ENCODE measurements around the gene FILIP1L.

Gene FILIP1L

DNA sequence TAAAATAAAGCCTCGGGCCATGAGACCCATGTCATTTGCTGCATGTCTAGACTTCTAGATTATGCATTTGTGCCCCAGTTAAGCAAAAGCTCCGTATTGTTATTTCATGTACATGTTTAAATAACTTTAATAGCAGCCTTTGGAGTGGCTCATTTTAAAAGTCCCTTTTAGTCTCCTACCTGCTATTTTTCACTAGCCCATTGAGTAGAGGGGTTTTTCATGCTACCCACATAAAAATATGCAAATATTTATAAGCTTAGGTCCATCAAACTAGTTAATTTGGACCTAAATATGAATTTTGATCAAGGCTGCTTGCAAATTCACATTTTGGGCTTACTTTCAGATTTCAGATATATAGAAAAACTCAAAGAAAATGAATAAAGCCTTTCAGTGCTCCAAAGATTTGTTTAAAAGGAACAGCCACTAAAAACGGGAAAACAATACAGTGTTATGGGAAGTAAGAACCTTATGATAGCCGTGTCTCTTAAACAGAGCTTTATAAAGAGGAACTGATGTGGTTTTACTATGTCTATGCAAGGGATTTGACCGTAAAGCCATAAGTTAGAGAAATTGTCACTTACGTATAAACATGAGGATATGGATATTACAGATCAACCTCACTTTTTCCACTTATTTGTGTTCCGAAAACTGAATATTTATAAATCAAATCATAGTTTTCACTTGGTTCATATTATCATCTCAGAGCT is 30.0 kb downstream of the FILIP1L start:
- no peak overlapping the region for H2AFZ ChIP-seq (ENCODE audit: low read length)
- H3K79me2 ChIP-seq (ENCODE audit: low read length) = no peaks in the 10 kb centered on the region
- no peaks in the 10 kb centered on the region; the same call in 1 of the 2 replicates for H3F3A ChIP-seq (ENCODE audit: insufficient read depth, low read length)
- H3K9me3 ChIP-seq (replicated peaks; ENCODE audit: insufficient read depth, low read length) = no peaks in the 10 kb centered on the region
- no peak overlapping the region for H3K4me2 ChIP-seq (ENCODE audit: low read depth, low read length)
- TF ChIP-seq EZH2phosphoT487 (IDR thresholded peaks at IDR 0.05; ENCODE audit: low read length) (no peak), EZH2 (optimal IDR thresholded peaks at IDR 0.05; ENCODE audit: low read depth, low read length) (no peak)
- TF ChIP-seq, protein P1, sequence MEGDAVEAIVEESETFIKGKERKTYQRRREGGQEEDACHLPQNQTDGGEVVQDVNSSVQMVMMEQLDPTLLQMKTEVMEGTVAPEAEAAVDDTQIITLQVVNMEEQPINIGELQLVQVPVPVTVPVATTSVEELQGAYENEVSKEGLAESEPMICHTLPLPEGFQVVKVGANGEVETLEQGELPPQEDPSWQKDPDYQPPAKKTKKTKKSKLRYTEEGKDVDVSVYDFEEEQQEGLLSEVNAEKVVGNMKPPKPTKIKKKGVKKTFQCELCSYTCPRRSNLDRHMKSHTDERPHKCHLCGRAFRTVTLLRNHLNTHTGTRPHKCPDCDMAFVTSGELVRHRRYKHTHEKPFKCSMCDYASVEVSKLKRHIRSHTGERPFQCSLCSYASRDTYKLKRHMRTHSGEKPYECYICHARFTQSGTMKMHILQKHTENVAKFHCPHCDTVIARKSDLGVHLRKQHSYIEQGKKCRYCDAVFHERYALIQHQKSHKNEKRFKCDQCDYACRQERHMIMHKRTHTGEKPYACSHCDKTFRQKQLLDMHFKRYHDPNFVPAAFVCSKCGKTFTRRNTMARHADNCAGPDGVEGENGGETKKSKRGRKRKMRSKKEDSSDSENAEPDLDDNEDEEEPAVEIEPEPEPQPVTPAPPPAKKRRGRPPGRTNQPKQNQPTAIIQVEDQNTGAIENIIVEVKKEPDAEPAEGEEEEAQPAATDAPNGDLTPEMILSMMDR (IDR thresholded peaks at IDR 0.05; ENCODE audit: low read length) = no peak
- H3K4me1 ChIP-seq (ENCODE audit: low read length) = peaks cover 12% of the 10 kb centered on the region
- H3K27ac ChIP-seq (ENCODE audit: low read length) = no peak overlapping the region
- H3K9me2 ChIP-seq (replicated peaks; ENCODE audit: insufficient read depth, low read length) = no peaks in the 10 kb centered on the region
- H3K27me3 ChIP-seq (replicated peaks; ENCODE audit: insufficient read depth, low read length) = no peaks in the 10 kb centered on the region
- no peak overlapping the region for H3K9ac ChIP-seq (ENCODE audit: low read length)
- H4K20me1 ChIP-seq (ENCODE audit: insufficient read depth, low read length) = no peaks in the 10 kb centered on the region
- DNase-seq = no peak
- no peak overlapping the region for H3K4me3 ChIP-seq (ENCODE audit: low read length)
- H3K36me3 ChIP-seq (replicated peaks; ENCODE audit: insufficient read depth, low read length) = no peaks in the 10 kb centered on the region

GRCh38 chr3:100083209-100083608 is 31.1 kb downstream of the FILIP1L start:
- no peak overlapping the region for H3K4me2 ChIP-seq (ENCODE audit: low read depth, low read length)
- H3K27me3 ChIP-seq (replicated peaks; ENCODE audit: insufficient read depth, low read length) = no peaks in the 10 kb centered on the region
- no peaks in the 10 kb centered on the region for H3K36me3 ChIP-seq (replicated peaks; ENCODE audit: insufficient read depth, low read length)
- no peak for DNase-seq
- no peaks in the 10 kb centered on the region for H3K9me2 ChIP-seq (replicated peaks; ENCODE audit: insufficient read depth, low read length)
- H2AFZ ChIP-seq (ENCODE audit: low read length) = no peak overlapping the region
- no peaks in the 10 kb centered on the region for H3K79me2 ChIP-seq (ENCODE audit: low read length)
- no peak overlapping the region for H3K27ac ChIP-seq (ENCODE audit: low read length)
- no peaks in the 10 kb centered on the region for H4K20me1 ChIP-seq (ENCODE audit: insufficient read depth, low read length)
- H3K4me1 ChIP-seq (ENCODE audit: low read length) = peaks cover 11% of the 10 kb centered on the region
- H3F3A ChIP-seq (ENCODE audit: insufficient read depth, low read length) = no peaks in the 10 kb centered on the region; the same call in 1 of the 2 replicates
- TF ChIP-seq, protein P1 (IDR thresholded peaks at IDR 0.05; ENCODE audit: low read length) = no peak
- TF ChIP-seq EZH2 (optimal IDR thresholded peaks at IDR 0.05; ENCODE audit: low read depth, low read length) = no peak
- no peak for TF ChIP-seq EZH2phosphoT487 (IDR thresholded peaks at IDR 0.05; ENCODE audit: low read length)
- H3K9ac ChIP-seq (ENCODE audit: low read length) = no peak overlapping the region
- H3K9me3 ChIP-seq (replicated peaks; ENCODE audit: insufficient read depth, low read length) = no peaks in the 10 kb centered on the region
- no peak overlapping the region for H3K4me3 ChIP-seq (ENCODE audit: low read length)

GRCh38 chr3:100082714-100083113 is 31.6 kb downstream of the FILIP1L start:
- no peaks in the 10 kb centered on the region for H3K9me3 ChIP-seq (replicated peaks; ENCODE audit: insufficient read depth, low read length)
- H3K4me2 ChIP-seq (ENCODE audit: low read depth, low read length) = no peak overlapping the region
- no peak for DNase-seq
- H3F3A ChIP-seq (ENCODE audit: insufficient read depth, low read length) = no peaks in the 10 kb centered on the region; the same call in 1 of the 2 replicates
- TF ChIP-seq EZH2phosphoT487 (IDR thresholded peaks at IDR 0.05; ENCODE audit: low read length) (no peak), EZH2 (optimal IDR thresholded peaks at IDR 0.05; ENCODE audit: low read depth, low read length) (no peak)
- TF ChIP-seq, protein P1 (IDR thresholded peaks at IDR 0.05; ENCODE audit: low read length) = no peak
- no peaks in the 10 kb centered on the region for H3K36me3 ChIP-seq (replicated peaks; ENCODE audit: insufficient read depth, low read length)
- no peaks in the 10 kb centered on the region for H3K9me2 ChIP-seq (replicated peaks; ENCODE audit: insufficient read depth, low read length)
- no peak overlapping the region for H3K27ac ChIP-seq (ENCODE audit: low read length)
- no peaks in the 10 kb centered on the region for H3K79me2 ChIP-seq (ENCODE audit: low read length)
- peaks cover 8% of the 10 kb centered on the region for H3K4me1 ChIP-seq (ENCODE audit: low read length)
- no peak overlapping the region for H3K4me3 ChIP-seq (ENCODE audit: low read length)
- H4K20me1 ChIP-seq (ENCODE audit: insufficient read depth, low read length) = no peaks in the 10 kb centered on the region
- H3K27me3 ChIP-seq (replicated peaks; ENCODE audit: insufficient read depth, low read length) = no peaks in the 10 kb centered on the region
- no peak overlapping the region for H2AFZ ChIP-seq (ENCODE audit: low read length)
- H3K9ac ChIP-seq (ENCODE audit: low read length) = no peak overlapping the region

Data from MM.1S (cell line).